M059J (cell line): ENCODE measurements around the gene VPS35L. TPM values are rescaled to one million over a fixed set of nuclear protein-coding genes. Genes with fewer than 3 reads are reported as not detected.

Experiments
- DNase-seq: peaks from one replicate; pipeline ENCODE4 v3.0.0-alpha.2; 2012; ENCODE audit warnings: low read depth
- total RNA-seq: library from RNA; depleted of rRNA; stranded (reverse); fragments of >200 nt; shearing (Covaris generic); gene quantifications from 2 replicates; pipeline ENCODE4 v1.2.3, GENCODE V29; 2014

Gene VPS35L
- total RNA-seq, 1 experiment from 2014 or later: 26.3 TPM

DNA sequence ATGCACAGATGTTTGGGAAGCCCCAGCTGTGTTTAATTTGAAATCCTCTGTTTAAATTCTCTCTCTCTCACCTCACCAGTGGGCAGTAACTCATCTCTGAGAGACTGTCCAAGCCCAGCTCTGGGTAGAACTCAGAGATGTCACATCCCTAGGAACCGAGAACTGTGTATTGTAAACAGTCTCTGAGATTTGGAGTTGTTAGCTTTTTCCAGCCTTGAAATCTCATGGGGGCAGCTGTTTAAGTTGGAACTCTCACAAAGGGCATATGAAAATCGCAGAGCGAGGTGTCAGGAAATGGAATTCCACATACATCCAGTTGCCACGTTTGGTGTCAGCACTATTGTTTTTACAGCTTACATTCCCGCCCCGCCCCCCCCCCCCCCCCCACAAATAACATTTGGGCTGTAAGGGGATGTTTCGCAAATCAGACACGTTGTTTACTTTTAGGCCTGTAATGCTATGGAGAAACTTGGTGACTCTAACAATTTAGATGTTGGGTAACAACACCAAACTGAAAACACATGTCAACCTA, 34.3 kb downstream of the VPS35L start:
- DNase-seq: no peak

DNA sequence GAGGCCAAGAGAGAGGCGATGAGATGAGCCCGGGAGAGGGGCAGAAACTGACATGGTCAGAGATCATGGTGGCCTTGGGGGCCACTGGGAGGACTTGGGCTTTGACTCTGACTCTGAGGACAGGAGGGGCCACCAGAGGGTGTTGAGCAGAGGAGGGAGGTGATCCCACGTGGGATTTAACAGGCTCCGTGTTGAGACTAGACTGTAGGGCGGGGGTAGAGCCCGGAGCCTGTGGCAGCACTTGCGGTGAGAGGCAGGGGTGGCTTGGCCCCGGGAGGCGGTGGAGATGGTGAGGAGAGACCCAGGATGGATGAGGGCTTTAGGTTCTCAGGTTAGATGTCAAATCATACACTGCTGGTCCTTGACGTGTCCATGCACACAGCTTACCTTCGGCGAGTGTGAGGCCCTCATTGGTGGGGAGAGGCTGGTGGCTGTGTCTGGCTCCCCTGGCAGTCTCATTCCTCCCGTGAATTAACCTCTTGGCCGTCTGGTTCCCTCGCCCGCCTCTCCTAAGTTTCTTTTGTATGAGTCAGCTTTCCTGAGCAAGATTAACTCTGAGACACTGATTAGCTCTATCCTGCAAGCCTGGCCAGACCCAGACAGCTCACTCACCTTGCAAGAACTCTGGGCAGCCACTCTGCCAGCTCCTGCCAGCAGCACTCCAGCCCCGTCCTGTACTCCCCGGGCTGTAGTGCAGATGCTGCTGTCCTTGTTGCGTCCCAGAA, 39.7 kb downstream of the VPS35L start:
- DNase-seq: peak; percentile 91

DNA sequence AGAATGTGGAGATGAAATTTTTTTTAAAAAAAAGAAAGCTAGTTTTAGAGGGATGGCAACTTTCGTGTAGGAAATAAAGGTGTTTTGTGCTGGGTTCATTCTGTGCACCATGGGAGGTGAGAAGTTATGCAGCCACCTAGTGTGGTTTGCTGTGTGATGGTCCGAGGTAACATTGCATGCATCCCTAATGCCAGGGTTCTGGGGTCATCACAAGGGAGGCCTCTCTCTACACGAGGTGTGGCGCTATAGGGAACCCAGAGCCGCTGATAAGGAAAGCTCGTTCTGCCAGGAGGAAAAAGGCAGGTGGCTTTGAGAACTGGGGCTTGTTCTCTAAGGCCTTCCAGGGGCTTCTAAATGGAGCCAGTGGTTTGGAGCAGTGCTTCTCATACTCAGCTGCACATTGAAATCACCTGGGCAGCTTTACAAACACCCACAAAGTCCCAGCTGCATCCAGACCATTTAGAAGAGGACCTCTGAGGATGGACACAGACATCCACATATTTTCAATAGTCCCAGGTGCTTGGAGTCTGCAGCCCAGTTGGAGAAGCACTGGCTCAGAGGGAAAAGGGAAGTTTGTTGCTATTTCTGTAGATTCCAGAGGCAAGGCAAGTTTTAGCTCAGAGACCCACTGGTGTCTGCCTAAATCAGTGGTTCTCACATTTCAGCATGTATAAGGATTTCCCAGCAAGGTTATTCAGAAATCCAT, 43.5 kb downstream of the VPS35L start:
- no peak for DNase-seq

DNA sequence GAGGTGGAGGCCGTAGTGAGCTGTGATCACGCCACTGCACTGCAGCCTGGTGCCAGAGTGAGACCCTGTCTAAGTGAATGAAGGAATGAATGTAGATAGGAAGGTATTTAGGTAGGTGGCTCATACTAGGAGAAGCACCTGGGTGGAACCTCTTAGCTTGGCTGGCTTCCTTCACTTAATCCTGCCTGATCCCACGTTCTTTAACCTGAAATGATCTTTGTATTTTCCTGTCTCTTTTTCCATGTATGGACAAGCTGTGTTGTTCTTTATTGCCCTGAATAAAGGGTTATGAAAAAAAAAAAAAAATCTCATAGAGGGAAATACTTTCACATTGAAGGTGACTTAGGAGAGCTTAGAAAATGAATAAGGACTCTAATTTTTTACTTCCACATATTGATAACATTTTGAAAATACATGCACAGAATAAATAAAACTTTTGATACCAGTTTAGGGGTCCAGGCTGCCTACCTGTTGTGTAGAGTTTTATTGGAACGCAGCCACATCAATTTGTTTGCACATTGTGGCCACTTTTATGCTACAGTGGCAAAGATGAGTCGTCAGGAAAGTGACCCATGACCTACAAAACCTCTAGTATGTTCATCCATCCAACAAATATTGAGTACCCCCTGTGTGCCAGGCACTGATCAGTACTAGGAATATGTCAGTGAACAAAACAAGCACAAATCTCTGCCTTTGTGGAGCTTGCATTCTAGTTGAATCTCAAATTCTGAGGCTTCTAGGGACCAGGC, 44.6 kb downstream of the VPS35L start:
- no peak for DNase-seq

DNA sequence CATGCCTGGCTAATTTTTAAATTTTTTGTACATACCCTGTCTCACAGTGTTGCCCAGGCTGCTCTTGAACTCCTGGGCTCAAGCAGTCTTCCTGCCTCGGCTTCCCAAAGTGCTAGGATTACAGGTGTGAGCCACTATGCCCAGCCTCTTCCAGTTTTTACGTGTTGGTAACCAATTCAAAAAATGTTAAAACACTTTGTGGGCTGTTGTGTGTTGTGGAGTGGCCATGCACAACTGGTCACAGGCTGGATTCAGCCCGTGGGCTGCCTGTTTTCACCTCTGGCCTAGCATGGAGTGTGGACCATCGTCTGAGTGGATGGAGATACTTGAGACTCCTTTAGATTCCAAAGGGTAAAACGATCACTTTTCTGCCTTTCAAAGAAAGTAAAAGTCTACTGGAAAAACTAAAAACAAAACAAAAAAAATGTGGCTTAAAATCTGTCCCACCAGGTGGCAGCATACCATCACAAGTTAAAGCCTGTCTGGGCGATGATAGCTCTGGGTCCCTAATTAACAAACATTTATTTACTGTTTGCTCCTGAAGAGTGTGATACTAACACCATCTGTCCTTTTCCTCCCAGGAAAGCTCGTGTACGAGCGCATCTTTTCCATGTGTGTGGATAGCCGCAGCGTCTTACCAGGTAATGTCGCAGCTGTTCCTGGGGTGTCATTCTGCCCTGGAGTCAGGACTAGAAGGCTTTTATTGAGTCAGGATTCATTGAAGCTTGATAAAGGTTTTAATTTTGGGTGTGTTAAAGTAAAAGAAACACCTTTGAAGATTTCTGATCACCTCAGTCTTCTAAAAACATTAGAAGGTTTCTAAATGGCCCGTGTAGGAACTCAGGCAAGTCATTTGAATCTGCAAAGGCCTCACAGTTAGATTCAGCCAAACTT, 45.8 kb downstream of the VPS35L start:
- peak; percentile 19 for DNase-seq

DNA sequence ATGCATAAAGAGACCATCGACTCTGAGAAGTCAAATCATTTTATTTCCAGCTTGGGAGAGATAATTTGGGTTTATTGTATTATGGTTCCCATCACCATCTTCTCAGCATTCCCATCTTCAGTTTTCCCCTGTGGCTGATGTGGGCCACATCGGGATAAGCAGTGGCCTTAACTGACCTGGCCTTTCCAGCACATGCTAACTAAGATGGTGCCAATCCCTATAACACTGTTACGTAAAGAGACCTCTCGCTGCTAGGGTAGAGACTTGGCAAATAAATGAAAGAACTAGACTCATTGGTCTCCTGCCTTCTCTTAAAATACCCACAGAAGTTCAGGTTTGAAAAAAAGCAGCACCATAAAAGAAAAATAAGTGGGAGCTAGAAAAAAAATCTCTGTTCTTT, 49.4 kb downstream of the VPS35L start:
- no peak for DNase-seq

DNA sequence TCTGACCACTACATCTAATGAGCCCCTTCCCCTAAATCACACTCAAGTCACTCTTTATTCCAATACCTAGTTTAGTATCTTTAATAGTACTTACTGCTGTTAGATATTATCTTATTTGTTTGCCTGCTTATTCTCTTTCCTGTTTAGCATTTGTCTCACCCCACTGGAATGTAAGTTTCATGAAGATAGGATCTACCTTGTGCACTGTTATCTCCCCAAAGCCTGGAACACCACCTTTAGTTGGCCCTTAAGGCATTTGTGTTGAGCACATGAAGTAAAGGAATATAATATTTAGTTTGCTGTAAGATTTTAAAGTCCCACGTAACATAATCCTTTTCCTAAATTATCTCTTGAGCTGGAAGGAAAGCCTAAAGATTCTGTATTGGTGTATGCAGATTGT, 50.2 kb downstream of the VPS35L start:
- DNase-seq: no peak

DNA sequence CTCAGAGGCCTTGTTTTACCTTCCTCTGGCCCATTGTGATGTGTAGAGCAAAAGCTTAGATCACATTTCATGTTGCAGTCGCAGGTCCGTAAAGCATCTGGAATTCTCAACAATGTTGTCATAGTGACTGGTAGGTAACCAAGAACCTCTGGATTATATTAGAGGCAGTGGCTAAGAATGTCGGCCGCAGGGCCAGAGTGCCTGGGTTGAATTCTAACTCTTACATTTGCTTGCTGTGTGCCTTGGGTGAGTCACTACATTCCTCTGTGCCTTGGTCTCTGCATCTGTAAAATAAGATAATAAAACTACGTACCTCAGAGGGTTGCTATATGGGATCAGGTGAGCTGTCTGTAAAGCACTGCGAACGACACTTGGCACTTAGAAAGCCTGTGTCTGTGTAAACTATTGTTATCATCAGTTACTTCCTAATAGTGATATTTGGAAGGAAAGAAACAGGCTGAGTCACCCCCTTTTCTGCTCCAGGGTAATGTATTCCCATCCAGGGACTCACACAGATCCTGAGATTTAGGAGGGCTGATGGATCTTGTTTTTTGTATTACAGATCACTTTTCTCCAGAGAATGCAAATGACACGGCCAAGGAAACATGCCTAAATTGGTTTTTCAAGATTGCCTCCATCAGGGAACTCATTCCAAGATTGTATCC, 52.2 kb downstream of the VPS35L start:
- DNase-seq: no peak

DNA sequence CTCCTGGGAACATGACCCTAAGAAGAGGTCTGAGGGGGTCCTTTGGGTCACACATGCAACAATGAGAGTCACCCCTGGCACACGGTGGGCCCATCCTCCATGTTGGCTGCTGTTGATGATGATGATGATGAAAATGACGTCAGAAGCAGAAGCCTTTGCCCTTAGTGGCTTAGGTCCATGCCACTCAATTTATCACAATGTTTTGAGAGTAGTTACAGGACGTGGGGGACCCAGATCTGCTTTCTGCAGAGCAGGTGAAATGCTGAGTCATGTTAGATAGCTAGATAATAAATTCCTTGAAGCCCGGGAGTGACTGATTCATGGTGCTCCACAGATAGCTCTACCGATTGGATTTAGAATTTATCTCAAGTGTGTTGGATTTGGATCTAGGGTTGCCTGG, 53.9 kb downstream of the VPS35L start:
- no peak for DNase-seq

DNA sequence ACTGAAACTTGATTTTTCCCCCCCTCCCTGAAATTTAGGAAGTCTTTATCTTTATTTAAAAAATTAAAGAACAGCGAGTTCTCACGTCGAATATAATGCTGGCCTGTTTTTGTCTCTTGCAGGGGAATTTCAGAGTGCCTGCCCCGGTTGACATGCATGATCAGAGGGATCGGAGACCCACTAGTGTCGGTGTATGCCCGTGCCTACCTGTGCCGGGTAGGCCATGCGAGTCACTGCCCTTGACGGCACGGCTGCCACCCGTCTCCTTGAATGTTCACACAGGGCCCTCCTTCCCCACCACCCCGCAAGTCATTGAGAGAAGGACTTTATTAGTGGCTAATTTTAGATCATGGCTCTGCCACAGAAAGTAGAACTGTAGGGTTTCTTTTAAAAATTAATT, 54.7 kb downstream of the VPS35L start:
- DNase-seq: no peak

DNA sequence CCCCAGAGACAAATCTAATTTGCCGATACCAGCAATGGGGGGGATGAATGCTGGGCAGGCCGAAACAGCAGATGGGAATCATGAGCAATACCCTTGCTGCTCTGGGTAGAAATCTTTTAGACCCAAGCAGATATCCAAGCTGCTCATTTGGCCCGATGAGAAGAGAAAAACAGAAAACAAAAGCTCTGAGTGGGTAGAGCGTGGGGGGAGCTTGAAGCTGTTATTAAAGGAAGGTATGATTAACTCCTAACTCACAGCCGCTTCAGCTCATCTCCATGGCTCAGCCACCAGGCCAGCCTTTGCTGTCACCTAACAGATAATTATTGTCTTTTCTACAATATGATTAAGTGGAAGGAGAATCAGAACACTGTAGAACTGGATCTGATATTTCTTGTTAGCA, 58.3 kb downstream of the VPS35L start:
- DNase-seq: no peak

DNA sequence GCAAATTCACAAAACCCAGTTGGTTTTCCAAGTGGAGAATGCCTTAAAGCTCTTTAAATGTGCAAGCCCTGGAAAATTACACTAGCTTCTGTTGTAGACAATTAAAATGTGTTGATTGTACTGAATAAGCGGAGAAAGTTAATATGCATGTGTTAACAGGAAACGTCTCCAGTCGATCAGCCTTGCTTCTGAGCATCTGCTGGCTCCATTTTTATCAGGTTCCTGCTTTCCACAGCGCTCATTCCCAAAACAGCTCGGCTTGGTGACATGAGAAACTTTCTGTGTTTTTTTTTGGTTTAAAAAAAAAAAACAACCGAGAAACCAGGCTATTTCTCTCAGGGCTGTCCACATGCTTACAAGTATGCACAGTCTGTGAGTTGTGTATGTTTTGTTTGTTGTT, 60.7 kb downstream of the VPS35L start:
- no peak for DNase-seq

DNA sequence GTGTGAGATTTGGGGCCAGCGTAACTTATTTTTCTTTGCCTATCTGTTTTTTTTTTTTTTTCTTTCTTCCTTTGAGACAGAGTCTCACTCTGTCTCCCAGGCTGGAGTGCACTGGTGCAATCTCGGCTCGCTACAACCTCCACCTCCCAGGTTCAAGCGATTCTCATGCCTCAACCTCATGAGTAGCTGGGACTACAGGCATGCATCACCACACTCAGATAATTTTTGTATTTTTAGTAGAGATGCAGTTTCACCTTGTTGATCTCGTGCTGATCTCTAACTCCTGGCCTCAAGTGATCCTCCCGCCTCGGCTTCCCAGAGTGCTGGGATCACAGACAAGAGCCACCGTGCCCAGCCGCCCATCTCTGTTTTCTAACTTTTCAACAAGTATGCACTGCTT, 63.4 kb downstream of the VPS35L start:
- no peak for DNase-seq

DNA sequence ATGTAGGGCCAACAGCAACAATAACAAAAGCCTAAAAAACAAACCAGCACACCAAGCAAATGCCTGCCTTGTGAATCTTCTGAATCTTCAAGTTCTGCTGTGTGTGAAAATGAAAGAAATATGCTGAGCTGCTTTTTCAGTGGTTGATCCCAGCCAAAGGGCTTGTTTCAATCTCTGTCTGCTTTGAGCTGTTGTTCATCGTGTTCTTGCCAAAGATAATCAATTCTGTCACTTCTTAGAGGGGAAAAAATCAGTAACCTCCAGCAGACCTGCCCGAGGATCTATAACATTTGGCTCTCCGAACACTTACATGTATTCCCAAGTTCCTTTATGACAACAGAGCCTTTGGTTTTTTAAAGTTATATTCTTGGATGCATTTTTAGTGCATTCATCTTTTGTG, 65.9 kb downstream of the VPS35L start:
- DNase-seq: no peak

DNA sequence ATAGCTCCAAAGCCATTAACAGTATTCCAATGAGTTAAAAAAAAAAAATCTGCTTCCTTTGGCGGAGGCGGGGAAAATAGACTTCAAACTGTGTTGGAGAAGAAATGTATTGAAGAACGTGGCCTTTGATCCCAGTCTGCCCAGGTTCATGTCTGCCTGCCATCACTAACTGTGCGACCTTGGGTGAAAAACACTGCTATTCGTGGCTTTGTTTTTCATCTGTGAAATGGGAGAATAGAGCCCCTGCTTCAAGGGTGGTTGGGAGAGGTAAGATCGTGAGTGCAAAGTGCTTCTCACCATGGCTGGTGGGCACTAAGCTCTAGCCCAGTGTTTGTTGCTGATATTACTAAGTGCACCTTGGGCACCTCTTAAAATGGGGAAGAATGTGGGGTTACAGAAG, 69.5 kb downstream of the VPS35L start:
- DNase-seq: no peak

DNA sequence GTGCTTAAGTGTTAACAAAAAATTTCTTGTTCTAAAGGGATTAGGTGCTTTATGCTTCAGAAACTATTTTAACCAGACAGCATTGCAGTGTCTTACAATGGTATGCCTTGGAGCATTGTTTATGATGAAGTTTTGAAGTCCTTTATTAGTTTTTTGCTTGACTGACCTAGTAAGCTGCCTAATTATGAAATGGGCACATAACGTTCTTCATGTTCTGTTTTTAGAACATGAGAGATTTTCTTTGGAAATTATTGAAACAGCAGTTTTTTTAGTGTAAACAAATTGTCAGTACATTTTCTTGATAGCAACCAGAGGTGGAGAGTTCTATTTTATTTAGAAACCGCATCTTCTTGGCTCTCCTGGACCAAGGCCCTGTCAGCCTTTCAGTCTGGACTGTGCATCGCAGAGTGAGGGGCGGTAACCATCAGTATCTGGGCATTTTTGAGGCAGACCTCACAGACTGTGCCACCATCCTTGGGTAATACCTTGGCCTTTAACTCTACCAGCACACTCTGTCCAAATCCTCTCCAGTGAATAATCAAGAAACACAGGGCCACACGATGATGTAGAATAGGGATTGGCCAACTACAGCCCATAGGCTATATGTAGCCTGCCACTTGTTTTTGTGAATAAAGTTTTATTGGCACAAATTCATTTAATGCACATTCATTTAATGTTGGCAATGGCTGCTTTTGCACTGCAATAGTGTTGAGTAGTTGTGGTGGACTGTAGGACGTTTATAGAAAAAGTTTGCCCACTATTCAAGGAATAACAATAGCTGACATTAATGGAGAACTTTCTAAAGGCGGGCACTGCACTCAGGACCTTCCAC, 81.1 kb downstream of the VPS35L start:
- no peak for DNase-seq

DNA sequence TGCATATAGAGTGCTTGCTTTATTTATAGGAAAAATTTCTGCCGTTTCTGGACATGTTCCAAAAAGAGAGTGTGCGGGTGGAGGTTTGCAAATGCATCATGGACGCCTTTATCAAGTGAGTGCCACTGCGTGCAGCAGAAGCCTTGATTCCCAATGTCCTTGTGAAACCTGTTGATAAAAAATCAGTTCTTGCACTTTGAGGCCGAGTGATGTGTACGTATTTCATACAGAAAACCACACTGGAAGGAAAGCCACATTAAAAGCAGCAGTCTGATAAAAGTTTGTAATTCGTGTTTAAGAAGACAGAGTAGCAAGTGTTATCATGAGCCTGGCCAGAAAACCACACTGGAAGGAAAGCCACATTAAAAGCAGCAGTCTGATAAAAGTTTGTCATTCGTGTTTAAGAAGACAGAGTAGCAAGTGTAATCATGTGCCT, 84.5 kb downstream of the VPS35L start:
- DNase-seq: no peak

DNA sequence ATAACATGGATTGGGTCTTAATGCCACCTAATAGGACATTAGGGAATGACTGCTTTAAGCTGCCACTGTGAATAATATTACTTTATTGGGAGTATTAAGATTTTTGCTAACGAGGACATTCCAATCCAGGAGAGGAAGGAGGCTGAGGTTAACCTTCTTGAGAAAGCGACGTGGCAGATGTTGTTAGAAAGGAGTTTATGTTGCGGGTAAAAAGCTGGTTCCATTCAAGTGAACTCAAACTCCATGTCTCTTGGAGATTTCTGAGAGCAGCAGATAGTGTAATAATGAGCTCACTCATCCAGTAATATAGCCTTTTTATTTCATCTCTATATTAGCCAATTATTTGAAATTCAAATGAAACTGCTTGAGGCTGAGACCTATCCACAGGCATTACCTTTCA, 87.0 kb downstream of the VPS35L start:
- DNase-seq: no peak

DNA sequence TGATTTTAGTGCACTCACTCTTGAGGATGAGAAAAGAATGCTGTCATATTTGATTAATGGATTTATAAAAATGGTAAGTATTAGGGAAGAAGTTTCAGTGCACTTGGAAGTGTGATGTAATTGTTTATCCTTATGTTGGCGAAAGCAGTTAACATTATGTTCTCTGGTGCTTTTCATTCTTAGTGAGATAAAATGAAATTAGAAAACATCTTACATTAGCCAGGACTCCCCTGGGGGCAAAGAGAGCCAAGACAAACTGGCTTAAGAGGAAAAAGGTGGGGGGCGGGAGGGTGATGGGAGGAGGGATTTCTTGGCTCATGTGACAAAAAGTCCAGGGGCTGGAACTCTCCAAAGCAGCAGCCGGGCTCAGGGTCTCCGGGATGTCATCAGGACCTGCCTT, 89.4 kb downstream of the VPS35L start:
- no peak for DNase-seq

DNA sequence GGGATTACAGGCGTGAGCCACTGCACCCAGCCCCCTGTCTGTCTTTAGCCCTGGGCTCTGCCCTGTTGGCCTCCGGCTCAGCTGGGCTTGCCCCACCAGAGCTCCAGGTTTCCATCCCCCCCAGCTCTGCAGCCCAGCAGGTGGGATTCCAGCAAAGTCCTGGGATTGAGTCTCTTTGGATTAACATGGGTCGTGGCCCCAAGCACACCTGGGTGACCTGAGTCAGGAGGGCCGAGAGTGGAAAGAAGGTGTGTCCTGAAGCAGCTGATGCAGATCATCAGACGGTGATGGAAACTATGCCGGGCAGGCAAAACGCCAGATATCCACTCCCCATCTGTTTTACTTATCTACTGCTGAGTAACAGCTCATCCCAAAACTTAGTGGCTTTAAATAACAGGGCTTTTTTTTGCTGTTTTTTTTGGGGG, 90.1 kb downstream of the VPS35L start:
- DNase-seq: no peak
